ENCODE data around the gene MCHR2. TPM values are rescaled to one million over a fixed set of nuclear protein-coding genes. Genes with fewer than 3 reads are reported as not detected.

The MCHR2 gene
- polyA plus RNA-seq, 2 of the 4 experiments (the other 2 are of a cell fraction): not detected

DNA sequence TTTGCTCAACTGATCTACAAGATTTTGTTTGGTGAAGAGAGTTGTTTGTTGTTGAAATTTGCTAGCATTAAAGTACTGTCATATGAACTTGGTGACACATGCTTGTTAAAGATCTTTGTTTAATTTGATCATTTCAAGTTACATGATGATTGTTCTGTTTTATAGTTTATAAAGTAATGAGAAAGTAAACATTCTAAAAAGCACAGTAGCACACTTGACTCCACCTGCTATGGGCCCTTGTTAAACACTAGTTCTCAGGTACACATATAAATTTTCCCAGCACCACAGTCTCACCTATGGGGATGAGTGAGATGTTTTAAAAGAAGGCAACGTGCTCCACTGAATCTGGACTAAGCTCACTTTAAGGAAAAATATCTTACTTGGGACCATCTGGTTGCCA lies 14.1 kb downstream of the MCHR2 start:
- H3K4me2 ChIP-seq: no peak overlapping the region
- POLR2A ChIA-PET: no interaction called here
- H3K27ac ChIP-seq: no peak overlapping the region
- no peak for ATAC-seq
- no peaks in the 10 kb centered on the region for H3K4me1 ChIP-seq
- 0% methylated on average over 1 of the region's 1 CpG for WGBS (ENCODE audit: missing lambda C conversion rate)
- CTCF ChIA-PET: interaction anchor here (0.7 kb wide), 1 partner anchor 42 kb away, joined by 3 read pairs; no protein-coding TSS in a partner anchor
- FAIRE-seq: no peak
- no peaks in the 10 kb centered on the region for H3K9me3 ChIP-seq
- H3K4me3 ChIP-seq: no peak overlapping the region
- TF ChIP-seq ZC3H11A (IDR thresholded peaks at IDR 0.05) (no peak), HDAC2 (IDR thresholded peaks at IDR 0.05) (no peak), CHD4 (IDR thresholded peaks at IDR 0.05; ENCODE audit: borderline replicate concordance) (no peak)
- TF ChIP-seq, protein P1, sequence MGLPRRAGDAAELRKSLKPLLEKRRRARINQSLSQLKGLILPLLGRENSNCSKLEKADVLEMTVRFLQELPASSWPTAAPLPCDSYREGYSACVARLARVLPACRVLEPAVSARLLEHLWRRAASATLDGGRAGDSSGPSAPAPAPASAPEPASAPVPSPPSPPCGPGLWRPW (IDR thresholded peaks at IDR 0.05): no peak
- DNase-seq (ENCODE audit: low read depth in 1 of 2, low spot score in 1 of 2): no peak

DNA sequence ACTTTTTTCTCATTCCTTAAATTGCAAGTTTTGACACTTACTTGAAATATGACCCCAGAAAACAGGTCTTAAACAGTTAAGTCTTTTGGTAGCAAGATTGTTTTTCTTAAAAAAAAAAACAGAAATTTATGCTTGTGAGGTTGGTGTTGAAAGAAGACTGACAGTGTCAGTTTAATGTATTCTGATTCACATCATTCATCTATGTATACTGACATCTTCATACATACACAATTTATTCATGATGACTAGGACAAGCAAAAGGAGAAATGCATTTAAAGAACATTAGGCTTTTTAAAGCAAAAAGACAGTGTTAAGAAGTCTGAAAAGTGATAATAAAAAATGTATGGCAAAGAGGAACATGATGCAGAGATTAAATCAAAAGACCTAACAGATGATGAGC lies 27.0 kb downstream of the MCHR2 start:
- no peak for TF ChIP-seq ZC3H11A (IDR thresholded peaks at IDR 0.05)
- TF ChIP-seq KDM5A (IDR thresholded peaks at IDR 0.05): no peak
- no peak for TF ChIP-seq PHF8 (IDR thresholded peaks at IDR 0.05; ENCODE audit: borderline replicate concordance, low read depth)
- TF ChIP-seq, protein P2, sequence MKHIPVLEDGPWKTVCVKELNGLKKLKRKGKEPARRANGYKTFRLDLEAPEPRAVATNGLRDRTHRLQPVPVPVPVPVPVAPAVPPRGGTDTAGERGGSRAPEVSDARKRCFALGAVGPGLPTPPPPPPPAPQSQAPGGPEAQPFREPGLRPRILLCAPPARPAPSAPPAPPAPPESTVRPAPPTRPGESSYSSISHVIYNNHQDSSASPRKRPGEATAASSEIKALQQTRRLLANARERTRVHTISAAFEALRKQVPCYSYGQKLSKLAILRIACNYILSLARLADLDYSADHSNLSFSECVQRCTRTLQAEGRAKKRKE (CRISPR knock-in tag; IDR thresholded peaks at IDR 0.05; ENCODE audit: low read depth): no peak
- TF ChIP-seq GATA3 (IDR thresholded peaks at IDR 0.05; ENCODE audit: borderline replicate concordance): no peak
- TF ChIP-seq MAZ (IDR thresholded peaks at IDR 0.05; ENCODE audit: borderline replicate concordance, low read depth, low read length): no peak
- TF ChIP-seq, protein P3, sequence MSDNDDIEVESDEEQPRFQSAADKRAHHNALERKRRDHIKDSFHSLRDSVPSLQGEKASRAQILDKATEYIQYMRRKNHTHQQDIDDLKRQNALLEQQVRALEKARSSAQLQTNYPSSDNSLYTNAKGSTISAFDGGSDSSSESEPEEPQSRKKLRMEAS (IDR thresholded peaks at IDR 0.05): no peak
- TF ChIP-seq FOSB (CRISPR knock-in tag; IDR thresholded peaks at IDR 0.05): no peak
- TF ChIP-seq KDM1A (IDR thresholded peaks at IDR 0.05; ENCODE audit: low read depth): no peak
- TF ChIP-seq RAD21 (conservative IDR thresholded peaks at IDR 0.05 in 1 of 2, IDR thresholded peaks at IDR 0.05 in 1 of 2): no peak
- TF ChIP-seq FOSL2 (IDR thresholded peaks at IDR 0.05): no peak
- no peak for TF ChIP-seq FOSL2 (CRISPR knock-in tag; IDR thresholded peaks at IDR 0.05)
- TF ChIP-seq HOXB5 (CRISPR knock-in tag; IDR thresholded peaks at IDR 0.05): no peak
- no peak for TF ChIP-seq MAFK (IDR thresholded peaks at IDR 0.05; ENCODE audit: partially characterized antibody)
- TF ChIP-seq BHLHE40 (IDR thresholded peaks at IDR 0.05; ENCODE audit: low read depth, low read length): no peak
- TF ChIP-seq, protein P4, sequence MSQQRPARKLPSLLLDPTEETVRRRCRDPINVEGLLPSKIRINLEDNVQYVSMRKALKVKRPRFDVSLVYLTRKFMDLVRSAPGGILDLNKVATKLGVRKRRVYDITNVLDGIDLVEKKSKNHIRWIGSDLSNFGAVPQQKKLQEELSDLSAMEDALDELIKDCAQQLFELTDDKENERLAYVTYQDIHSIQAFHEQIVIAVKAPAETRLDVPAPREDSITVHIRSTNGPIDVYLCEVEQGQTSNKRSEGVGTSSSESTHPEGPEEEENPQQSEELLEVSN (IDR thresholded peaks at IDR 0.05; ENCODE audit: borderline replicate concordance, low read depth): no peak
- TF ChIP-seq, protein P5, sequence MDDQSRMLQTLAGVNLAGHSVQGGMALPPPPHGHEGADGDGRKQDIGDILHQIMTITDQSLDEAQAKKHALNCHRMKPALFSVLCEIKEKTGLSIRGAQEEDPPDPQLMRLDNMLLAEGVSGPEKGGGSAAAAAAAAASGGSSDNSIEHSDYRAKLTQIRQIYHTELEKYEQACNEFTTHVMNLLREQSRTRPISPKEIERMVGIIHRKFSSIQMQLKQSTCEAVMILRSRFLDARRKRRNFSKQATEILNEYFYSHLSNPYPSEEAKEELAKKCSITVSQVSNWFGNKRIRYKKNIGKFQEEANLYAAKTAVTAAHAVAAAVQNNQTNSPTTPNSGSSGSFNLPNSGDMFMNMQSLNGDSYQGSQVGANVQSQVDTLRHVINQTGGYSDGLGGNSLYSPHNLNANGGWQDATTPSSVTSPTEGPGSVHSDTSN (IDR thresholded peaks at IDR 0.05): no peak
- no peak for TF ChIP-seq NPAS2 (CRISPR knock-in tag; IDR thresholded peaks at IDR 0.05; ENCODE audit: borderline replicate concordance)
- no peak for TF ChIP-seq ESRRA (IDR thresholded peaks at IDR 0.05; ENCODE audit: borderline replicate concordance, low read length)
- TF ChIP-seq TP53 (CRISPR knock-in tag; IDR thresholded peaks at IDR 0.05): no peak
- Histone ChIP-seq H3K4me1 (no peaks in the 10 kb centered on the region), H3K9me3 (no peaks in the 10 kb centered on the region), H3K4me2 (no peak overlapping the region), H3K4me3 (no peak overlapping the region), H3K27ac (no peak overlapping the region)
- ChIA-PET POLR2A (no interaction called here), CTCF (no interaction called here)
- FAIRE-seq (no peak), ATAC-seq (no peak), DNase-seq (ENCODE audit: low read depth in 1 of 2, low spot score in 1 of 2) (no peak)

DNA sequence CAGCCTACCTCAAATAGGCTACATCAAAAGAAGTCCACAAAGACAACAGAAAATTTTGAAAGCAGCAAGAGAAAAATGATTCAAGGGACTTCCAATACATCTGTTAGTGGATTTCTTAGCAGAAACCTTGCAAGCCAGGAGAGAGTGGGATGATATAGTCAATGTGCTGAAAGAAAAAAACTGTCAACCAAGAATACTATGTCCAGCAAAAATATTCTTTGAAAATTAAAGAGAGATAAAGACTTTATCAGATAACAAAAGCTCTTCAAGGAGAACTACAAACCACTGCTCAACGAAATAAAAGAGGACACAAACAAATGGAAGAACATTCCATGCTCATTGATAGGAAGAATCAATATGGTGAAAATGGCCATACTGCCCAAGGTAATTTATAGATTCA lies 34.0 kb downstream of the MCHR2 start:
- H3K9me3 ChIP-seq: no peaks in the 10 kb centered on the region; the same call in 2 of the 3 replicates
- ATAC-seq: no peak
- H3K4me1 ChIP-seq: no peaks in the 10 kb centered on the region
- no peak for FAIRE-seq
- no peak overlapping the region for H3K27ac ChIP-seq
- DNase-seq (ENCODE audit: low read depth in 1 of 2, low spot score in 1 of 2): no peak
- WGBS (ENCODE audit: missing lambda C conversion rate): 0% methylated on average over 1 of the region's 1 CpG
- CTCF ChIA-PET: interaction anchor here (1.8 kb wide), 1 partner anchor 42 kb away, joined by 6 read pairs; no protein-coding TSS in a partner anchor
- H3K4me2 ChIP-seq: no peak overlapping the region
- H3K4me3 ChIP-seq: no peak overlapping the region
- TF ChIP-seq CHD2 (IDR thresholded peaks at IDR 0.05; ENCODE audit: low read length, partially characterized antibody): no peak
- TF ChIP-seq RARB (CRISPR knock-in tag; IDR thresholded peaks at IDR 0.05): no peak
- no peak for TF ChIP-seq EHMT2 (IDR thresholded peaks at IDR 0.05; ENCODE audit: low read depth)
- TF ChIP-seq ESRRA (IDR thresholded peaks at IDR 0.05; ENCODE audit: borderline replicate concordance, low read length): no peak
- TF ChIP-seq SREBF2 (IDR thresholded peaks at IDR 0.05): no peak
- TF ChIP-seq ZC3H11A (IDR thresholded peaks at IDR 0.05): no peak
- no peak for TF ChIP-seq PHF8 (IDR thresholded peaks at IDR 0.05; ENCODE audit: borderline replicate concordance, low read depth)
- TF ChIP-seq CEBPB (IDR thresholded peaks at IDR 0.05): no peak
- no peak for TF ChIP-seq MAFK (IDR thresholded peaks at IDR 0.05; ENCODE audit: partially characterized antibody)
- no peak for TF ChIP-seq JUN (IDR thresholded peaks at IDR 0.05)
- TF ChIP-seq JUNB (IDR thresholded peaks at IDR 0.05): no peak
- no peak for TF ChIP-seq KDM5A (IDR thresholded peaks at IDR 0.05)
- TF ChIP-seq HDAC2 (IDR thresholded peaks at IDR 0.05): no peak
- TF ChIP-seq TFCP2L1 (CRISPR knock-in tag; IDR thresholded peaks at IDR 0.05): no peak
- TF ChIP-seq BHLHE40 (IDR thresholded peaks at IDR 0.05; ENCODE audit: low read depth, low read length): no peak
- POLR2A ChIA-PET: no interaction called here
